CD4-positive, alpha-beta T cell treated with Interleukin-4 for 4 hours (primary cell): Measurements from ENCODE around the gene UBR4.

Experiments
- DNase-seq: peaks from one replicate; pipeline ENCODE4 v3.0.0-alpha.2; 2020

Gene UBR4

GRCh38 chr1:19137158-19137557, 72.9 kb downstream of the UBR4 start:
- DNase-seq = no peak

- no peak for DNase-seq
Measured at GRCh38 chr1:19133360-19133759, 76.7 kb downstream of the UBR4 start.

- DNase-seq = no peak
Measured at GRCh38 chr1:19130468-19130867, 79.6 kb downstream of the UBR4 start.

GRCh38 chr1:19128968-19129514, 81.0 kb downstream of the UBR4 start:
- no peak for DNase-seq

- DNase-seq = peak; percentile 0
Measured at GRCh38 chr1:19124273-19124672, 85.8 kb downstream of the UBR4 start.

- DNase-seq = peak; percentile 35
Measured at GRCh38 chr1:19123837-19124236, 86.2 kb downstream of the UBR4 start.

GRCh38 chr1:19122668-19123067, 87.4 kb downstream of the UBR4 start:
- DNase-seq = no peak

- no peak for DNase-seq
Measured at GRCh38 chr1:19121192-19121591, 88.9 kb downstream of the UBR4 start.

- no peak for DNase-seq
Measured at GRCh38 chr1:19120070-19120469, 90.0 kb downstream of the UBR4 start.

GRCh38 chr1:19115082-19115808, 94.8 kb downstream of the UBR4 start:
- DNase-seq = no peak

GRCh38 chr1:19113697-19114092, 96.4 kb downstream of the UBR4 start:
- DNase-seq = peak; percentile 13

- DNase-seq = no peak
Measured at GRCh38 chr1:19112891-19113696, 97.0 kb downstream of the UBR4 start.

GRCh38 chr1:19110257-19110927, 99.7 kb downstream of the UBR4 start:
- DNase-seq = no peak

- DNase-seq = no peak
Measured at GRCh38 chr1:19109545-19109944, 100.5 kb downstream of the UBR4 start.

- no peak for DNase-seq
Measured at GRCh38 chr1:19101244-19101643, 108.8 kb downstream of the UBR4 start.

- no peak for DNase-seq
Measured at GRCh38 chr1:19100028-19100427, 110.0 kb downstream of the UBR4 start.

GRCh38 chr1:19096990-19097389, 113.1 kb downstream of the UBR4 start:
- DNase-seq = no peak

GRCh38 chr1:19096036-19096833, 113.8 kb downstream of the UBR4 start:
- no peak for DNase-seq

- no peak for DNase-seq
Measured at GRCh38 chr1:19091196-19091953, 118.7 kb downstream of the UBR4 start.

- no peak for DNase-seq
Measured at GRCh38 chr1:19089524-19089923, 120.5 kb downstream of the UBR4 start.

- no peak for DNase-seq
Measured at GRCh38 chr1:19088717-19089442, 121.2 kb downstream of the UBR4 start.
